HepG2 (cell line): ENCODE data around the gene PLCB2. TPM values are rescaled to one million over a fixed set of nuclear protein-coding genes. Genes with fewer than 3 reads are reported as not detected.

Source experiments
- ATAC-seq: fragments of 200-7000 bp; cut with Tn5 transposase; 3 replicates; pipeline ENCODE4 v1.9.1; 2020; ENCODE audit warnings: mild to moderate bottlenecking, moderate library complexity
- BruUV-seq: library from RNA; stranded (reverse); fragments of 400-500 nt; replicated peaks from 2 replicates; lab custom pipeline; 2021; lab: Mats Ljungman, UMichigan
- CTCF ChIA-PET: fragments of 300-600 bp; formaldehyde crosslinking; extraction: SDS; loops from one replicate; lab custom pipeline; 2021; ENCODE audit warnings: low total read pairs, inconsistent platforms, low intra/inter-chr PET ratio; lab: Yijun Ruan, JAX
- POLR2A ChIA-PET: fragments of 350-600 bp; sonication (Branson Sonifier 250); formaldehyde crosslinking; loops from one replicate; lab custom pipeline; 2020; ENCODE audit warnings: antibody characterized with exemption, inconsistent platforms; lab: Yijun Ruan, JAX
- DNase-seq: peaks from one replicate; pipeline ENCODE4 v3.0.0-alpha.2; 2015; ENCODE audit warnings: low spot score
- FAIRE-seq: peaks from 3 replicates; lab custom pipeline; 2011; peaks lifted over from hg19 to GRCh38; lab: Jason Lieb, UNC
- H2AFZ ChIP-seq: one replicate; pipeline ENCODE4 v1.6.1; 2011; ENCODE audit warnings: low read length, inconsistent platforms
- H3K27ac ChIP-seq: fragments of 300-600 bp; 3 replicates; pipeline ENCODE4 v1.8.0; 2011; ENCODE audit warnings: mixed run types, mild to moderate bottlenecking, mixed read lengths, low read length, inconsistent platforms; ENCODE audit not compliant: insufficient read depth; ENCODE audit errors: extremely low read length
- H3K27me3 ChIP-seq, 2 experiments: fragments of 200-600 bp in 1 of 2; 2 replicates in 1 of 2; 3 replicates in 1 of 2; pipeline versions ENCODE4 v1.6.0 to v1.8.0; 2011; ENCODE audit warnings: low read length in 2 of 2, mild to moderate bottlenecking in 2 of 2, moderate library complexity in 2 of 2, inconsistent platforms in 1 of 2; ENCODE audit not compliant: insufficient read depth in 2 of 2, control insufficient read depth in 1 of 2
- H3K36me3 ChIP-seq, 2 experiments: fragments of 200-600 bp in 1 of 2; replicated peaks in 1 of 2; 2 replicates in 1 of 2; 3 replicates in 1 of 2; pipeline versions ENCODE4 v1.5.1 to v1.8.0; 2011; ENCODE audit warnings: low read length in 2 of 2, inconsistent platforms in 1 of 2; ENCODE audit not compliant: insufficient read depth in 2 of 2, control insufficient read depth in 1 of 2
- H3K4me1 ChIP-seq: 2 replicates; pipeline ENCODE4 v1.5.1; 2012; ENCODE audit warnings: low read length, inconsistent platforms; ENCODE audit not compliant: insufficient read depth
- H3K4me2 ChIP-seq: 2 replicates; pipeline ENCODE4 v1.6.0; 2011; ENCODE audit warnings: low read depth, low read length, inconsistent platforms
- H3K4me3 ChIP-seq, 3 experiments: fragments of 200-600 bp in 1 of 3; sonication (generic), shearing (Covaris generic) in 1 of 3; replicated peaks in 1 of 3; 2 replicates each; pipeline ENCODE4 v1.5.1; 2011 to 2016; ENCODE audit warnings: low read length in 3 of 3, inconsistent platforms in 2 of 3, low read depth in 2 of 3, mild to moderate bottlenecking in 2 of 3, control low read depth in 1 of 3, mixed read lengths in 1 of 3; ENCODE audit not compliant: insufficient read depth in 1 of 3
- H3K79me2 ChIP-seq: one replicate; pipeline ENCODE4 v1.6.1; 2011; ENCODE audit warnings: low read length, inconsistent platforms; ENCODE audit not compliant: insufficient read depth
- H3K9ac ChIP-seq: 2 replicates; pipeline ENCODE4 v1.6.0; 2011; ENCODE audit warnings: mild to moderate bottlenecking, low read depth, low read length, inconsistent platforms; ENCODE audit not compliant: insufficient read depth
- H3K9me3 ChIP-seq: 2 replicates; pipeline ENCODE4 v1.5.1; 2012; ENCODE audit warnings: mild to moderate bottlenecking, low read length
- H4K20me1 ChIP-seq: 2 replicates; pipeline ENCODE4 v1.6.0; 2011; ENCODE audit warnings: inconsistent platforms, mild to moderate bottlenecking, low read length, moderate library complexity; ENCODE audit not compliant: insufficient read depth
- BHLHE40 ChIP-seq: IDR thresholded peaks from 2 replicates; pipeline ENCODE4 v1.6.1; 2011; ENCODE audit warnings: low read length, improper control_type of control experiment
- CREM ChIP-seq, 2 experiments: sonication (generic) in 1 of 2; formaldehyde crosslinking in 1 of 2; IDR thresholded peaks; 2 replicates each; pipeline versions ENCODE4 v1.4.0 to v1.6.1; 2016 to 2020; ENCODE audit warnings: antibody characterized with exemption in 1 of 2, mild to moderate bottlenecking in 1 of 2, missing genetic modification reagents in 1 of 2
- HOXA5 ChIP-seq: sonication (generic); formaldehyde crosslinking; IDR thresholded peaks from 2 replicates; pipeline ENCODE4 v1.4.0; 2020; ENCODE audit warnings: missing genetic modification reagents
- MAZ ChIP-seq, 2 experiments: sonication (generic) in 1 of 2; formaldehyde crosslinking in 1 of 2; IDR thresholded peaks; 2 replicates each; pipeline versions ENCODE4 v1.5.0 to v1.6.1; 2012 to 2020; ENCODE audit warnings: low read depth in 2 of 2, mild to moderate bottlenecking in 2 of 2, borderline replicate concordance in 1 of 2, improper control_type of control experiment in 1 of 2, low read length in 1 of 2, missing genetic modification reagents in 1 of 2, moderate library complexity in 1 of 2
- NFATC3 ChIP-seq: sonication (generic); formaldehyde crosslinking; IDR thresholded peaks from 2 replicates; pipeline ENCODE4 v1.5.1; 2020; ENCODE audit warnings: mild to moderate bottlenecking, missing genetic modification reagents
- POLR2A ChIP-seq, 2 experiments: IDR thresholded peaks; 2 replicates each; pipeline ENCODE4 v1.6.1; 2011; ENCODE audit warnings: low read depth in 2 of 2, low read length in 2 of 2, mild to moderate bottlenecking in 1 of 2, moderate library complexity in 1 of 2; ENCODE audit not compliant: insufficient read depth in 1 of 2
- SAFB2 ChIP-seq: sonication (generic); formaldehyde crosslinking; IDR thresholded peaks from 2 replicates; pipeline ENCODE4 v1.5.1; 2020; ENCODE audit warnings: missing genetic modification reagents, low read depth, mild to moderate bottlenecking, borderline replicate concordance
- SPEN ChIP-seq: sonication (generic); formaldehyde crosslinking; IDR thresholded peaks from 2 replicates; pipeline ENCODE4 v1.5.1; 2020; ENCODE audit warnings: low read depth, mild to moderate bottlenecking, missing genetic modification reagents
- U2AF1 ChIP-seq: fragments of 200-400 bp; formaldehyde crosslinking; optimal IDR thresholded peaks from 2 replicates; pipeline ENCODE3; 2017; ENCODE audit warnings: mild to moderate bottlenecking, low read depth, low read length
- ZFP36L2 ChIP-seq: sonication (generic); formaldehyde crosslinking; IDR thresholded peaks from 2 replicates; pipeline ENCODE4 v1.4.0; 2020; ENCODE audit warnings: missing genetic modification reagents
- ZNF329 ChIP-seq: sonication (generic); formaldehyde crosslinking; IDR thresholded peaks from 2 replicates; pipeline ENCODE4 v1.9.0; 2021; ENCODE audit warnings: low read depth, mild to moderate bottlenecking, missing genetic modification reagents
- ZNF383 ChIP-seq: sonication (generic); formaldehyde crosslinking; IDR thresholded peaks from 2 replicates; pipeline ENCODE4 v1.4.0; 2020; ENCODE audit warnings: missing genetic modification reagents, mild to moderate bottlenecking, borderline replicate concordance
- ZNF605 ChIP-seq: sonication (generic); formaldehyde crosslinking; IDR thresholded peaks from 2 replicates; pipeline ENCODE4 v1.8.0; 2022; ENCODE audit warnings: mild to moderate bottlenecking, missing genetic modification reagents
- ZNF775 ChIP-seq: sonication (generic); formaldehyde crosslinking; IDR thresholded peaks from 2 replicates; pipeline ENCODE4 v1.4.0; 2020; ENCODE audit warnings: missing genetic modification reagents, mild to moderate bottlenecking, moderate library complexity, borderline replicate concordance
- ZNF891 ChIP-seq: sonication (generic); formaldehyde crosslinking; IDR thresholded peaks from 2 replicates; pipeline ENCODE4 v1.5.0; 2020; ENCODE audit warnings: mild to moderate bottlenecking, missing genetic modification reagents
- WGBS: methylation state at CpG from one replicate; pipeline ENCODE4 v1.1.6; 2017; ENCODE audit warnings: low lambda C conversion rate; 5-methylcytosine and 5-hydroxymethylcytosine counted together
- in situ Hi-C: cut with HindIII; loops from 2 replicates; pipeline ENCODE4 v1.10.0; 2017; ENCODE audit warnings: low pct_unique_long_range_greater_than_20kb; ENCODE audit not compliant: extremely low pct_ligation_motif_present
- intact Hi-C: fragments of 100-400 bp; cut with micrococcal nuclease; formaldehyde crosslinking; loops from one replicate; pipeline ENCODE4 v1.10.0; 2022; ENCODE audit not compliant: unreplicated experiment
- polyA plus RNA-seq, 8 experiments: library from polyadenylated mRNA; depleted of rRNA in 3 of 8; stranded (reverse) in 7 of 8; unstranded in 1 of 8; fragments of >200 nt; fragmentation: Illumina TruSeq in 4 of 8; extraction: Trizol in 4 of 8; gene quantifications; 2 replicates each; pipeline versions ENCODE4 v1.2.1 to v1.2.3, GENCODE V29; 2011 to 2016; ENCODE audit warnings: low read depth in 4 of 8, missing spikeins in 1 of 8, mixed read lengths in 1 of 8; ENCODE audit not compliant: insufficient read depth in 1 of 8
- total RNA-seq, 5 experiments: library from RNA; depleted of rRNA; stranded (reverse); fragments of >200 nt; fragmentation: Illumina TruSeq; extraction: Trizol; gene quantifications; 2 replicates each; pipeline ENCODE4 v1.2.3, GENCODE V29; 2016; ENCODE audit warnings: low read depth in 1 of 5

PLCB2 gene
- total and polyA plus RNA-seq, 2 of the 13 experiments (the other 11 are each of a cell fraction or from before 2014, with no cell fraction given) = 0.11 TPM; not detected in 1

- Histone ChIP-seq H4K20me1 (no peaks in the 10 kb centered on the region), H3K79me2 (no peaks in the 10 kb centered on the region), H3K9ac (no peak overlapping the region), H2AFZ (no peak overlapping the region), H3K27ac (no peak overlapping the region), H3K9me3 (no peaks in the 10 kb centered on the region), H3K4me2 (no peak overlapping the region), H3K4me1 (peaks cover 45% of the 10 kb centered on the region), H3K4me3 (no peak overlapping the region), H3K36me3 (no peaks in the 10 kb centered on the region), H3K27me3 (peaks cover 0 to 4% of the 10 kb centered on the region in 2 experiments; a peak in 1 of 5 replicates)
- ATAC-seq (no peak), DNase-seq (no peak), FAIRE-seq (no peak)
- POLR2A ChIA-PET = interaction anchor here (1.3 to 3.3 kb wide), 2 partner anchors 8 to 14 kb away, joined by 3 to 21 read pairs; partner anchors contain the start of gene CCDC9B
- no TSS peak for BruUV-seq
- intact Hi-C loops (no loop called here), in situ Hi-C loops (no loop called here)
- WGBS = 97% methylated on average over 2 of the region's 2 CpGs
- TF ChIP-seq ZNF329 (CRISPR knock-in tag) (no peak), SPEN (CRISPR knock-in tag) (no peak), BHLHE40 (no peak), ZNF383 (CRISPR knock-in tag) (no peak), HOXA5 (CRISPR knock-in tag) (no peak), POLR2A (IDR thresholded peaks at IDR 0.05; ENCODE audit: insufficient read depth in 1 of 2, low read depth in 2 of 2, low read length in 2 of 2) (no peak), ZNF891 (CRISPR knock-in tag) (no peak), ZNF775 (CRISPR knock-in tag) (no peak), CREM (IDR thresholded peaks at IDR 0.05) (no peak), CREM (CRISPR knock-in tag; IDR thresholded peaks at IDR 0.05) (no peak), MAZ (IDR thresholded peaks at IDR 0.05; ENCODE audit: borderline replicate concordance, low read depth, low read length) (no peak), MAZ (CRISPR knock-in tag; IDR thresholded peaks at IDR 0.05; ENCODE audit: low read depth) (no peak), ZNF605 (CRISPR knock-in tag) (no peak), NFATC3 (no peak), ZFP36L2 (CRISPR knock-in tag) (no peak), U2AF1 (no peak), SAFB2 (CRISPR knock-in tag) (no peak)
- CTCF ChIA-PET = no interaction called here
These were observed 18.0 kb upstream of the PLCB2 start for GRCh38 chr15:40325700-40326099.
